ENCODE data around the gene MUCL1. TPM values are rescaled to one million over a fixed set of nuclear protein-coding genes. Genes with fewer than 3 reads are reported as not detected.
A peak's percentile ranks its signal among the peaks of the same experiment; 100 is the strongest.

MUCL1 gene
- not detected in 2 replicates for total RNA-seq (2014; rRNA removed; shearing (Covaris generic))
- not detected in 2 replicates for polyA plus RNA-seq (2016; fragmentation: Nextera tagmentation; extraction: Ambion mirVana)
- long read RNA-seq, result 0 reads

GRCh38 chr12:54853933-54854538 is at the start of gene MUCL1:
Gene MUCL1 (plus strand): TSS chr12:54854516. CDS start chr12:54854583, 67 bp downstream.
- H3K27me3 ChIP-seq (ENCODE audit: insufficient read depth), result peaks cover 9% of the 10 kb centered on the region
- Mint-ChIP-seq H3K36me3 (ENCODE audit: low read depth) (no peaks in the 10 kb centered on the region), H3K4me1 (peaks cover 8% of the 10 kb centered on the region), H3K27ac (no peak within 1 kb of the TSS), H3K4me3 (no peak within 1 kb of the TSS), H3K27me3 (ENCODE audit: insufficient read depth, low read depth, poor library complexity) (no peaks in the 10 kb centered on the region), H3K9me3 (no peaks in the 10 kb centered on the region)
- no peak within 1 kb of the TSS for H3K4me3 ChIP-seq
- H4K20me1 ChIP-seq (replicated peaks; ENCODE audit: insufficient read depth), result no peaks in the 10 kb centered on the region
- ATAC-seq (peak; percentile 99), DNase-seq (ENCODE audit: low spot score) (peak; percentile 88)
- no peaks in the 10 kb centered on the region for H3K36me3 ChIP-seq (ENCODE audit: insufficient read depth)
- no peak within 1 kb of the TSS for H2AFZ ChIP-seq
- H3K4me2 ChIP-seq, result no peak within 1 kb of the TSS
- H3F3A ChIP-seq (replicated peaks; ENCODE audit: low read depth), result no peaks in the 10 kb centered on the region
- H3K79me2 ChIP-seq (replicated peaks; ENCODE audit: insufficient read depth), result no peaks in the 10 kb centered on the region
- no peaks in the 10 kb centered on the region for H3K9me2 ChIP-seq (ENCODE audit: insufficient read depth)
- H3K27ac ChIP-seq (ENCODE audit: low read depth), result no peak within 1 kb of the TSS
- TF ChIP-seq CTCF (conservative IDR thresholded peaks at IDR 0.05; ENCODE audit: low read depth in 2 of 2) (peak; percentile 86 to 87), NANOG (IDR thresholded peaks at IDR 0.05; ENCODE audit: borderline replicate concordance) (no peak)
- H3K4me1 ChIP-seq (ENCODE audit: insufficient read depth), result peaks cover 9% of the 10 kb centered on the region

GRCh38 chr12:54821676-54822075 is 32.6 kb upstream of the MUCL1 start:
- H4K20me1 ChIP-seq (replicated peaks; ENCODE audit: insufficient read depth), result no peaks in the 10 kb centered on the region
- H3F3A ChIP-seq (replicated peaks; ENCODE audit: low read depth), result no peaks in the 10 kb centered on the region
- ATAC-seq (no peak), DNase-seq (ENCODE audit: low spot score) (no peak)
- H3K27ac Mint-ChIP-seq, result no peak overlapping the region
- no peak overlapping the region for H3K4me3 Mint-ChIP-seq
- H3K9me2 ChIP-seq (ENCODE audit: insufficient read depth), result no peaks in the 10 kb centered on the region
- no peaks in the 10 kb centered on the region for H3K27me3 ChIP-seq (ENCODE audit: insufficient read depth)
- no peaks in the 10 kb centered on the region for H3K79me2 ChIP-seq (replicated peaks; ENCODE audit: insufficient read depth)
- no peak overlapping the region for H3K27ac ChIP-seq (ENCODE audit: low read depth)
- no peaks in the 10 kb centered on the region for H3K36me3 ChIP-seq (ENCODE audit: insufficient read depth)
- no peak overlapping the region for H2AFZ ChIP-seq
- H3K4me3 ChIP-seq, result no peak overlapping the region
- H3K4me1 Mint-ChIP-seq, result no peaks in the 10 kb centered on the region
- H3K9me3 Mint-ChIP-seq, result peaks cover 41% of the 10 kb centered on the region
- no peak overlapping the region for H3K4me2 ChIP-seq
- peaks cover 24% of the 10 kb centered on the region for H3K36me3 Mint-ChIP-seq (ENCODE audit: low read depth)
- no peaks in the 10 kb centered on the region for H3K4me1 ChIP-seq (ENCODE audit: insufficient read depth)
- peaks cover 4% of the 10 kb centered on the region for H3K27me3 Mint-ChIP-seq (ENCODE audit: insufficient read depth, low read depth, poor library complexity)
- TF ChIP-seq EZH2phosphoT487 (IDR thresholded peaks at IDR 0.05; ENCODE audit: unreplicated experiment) (no peak), JUNB (IDR thresholded peaks at IDR 0.05; ENCODE audit: unreplicated experiment) (no peak), ZNF462 (CRISPR knock-in tag; IDR thresholded peaks at IDR 0.05) (no peak), ZNF114 (CRISPR knock-in tag; IDR thresholded peaks at IDR 0.05) (no peak), ETS1 (IDR thresholded peaks at IDR 0.05) (no peak), NANOG (IDR thresholded peaks at IDR 0.05; ENCODE audit: borderline replicate concordance) (no peak), STAT1 (IDR thresholded peaks at IDR 0.05; ENCODE audit: unreplicated experiment) (no peak), CTCF (conservative IDR thresholded peaks at IDR 0.05; ENCODE audit: low read depth in 2 of 2) (no peak), CREB1 (CRISPR knock-in tag; IDR thresholded peaks at IDR 0.05; ENCODE audit: low read depth) (no peak), POLR2AphosphoS5 (IDR thresholded peaks at IDR 0.05; ENCODE audit: low read depth) (no peak)
